HG02938 (cell line): ENCODE results near the gene DISP3.

Experiments used
- ATAC-seq: cut with Tn5 transposase; IDR thresholded peaks from one replicate; pipeline ENCODE4 v1.9.1; 2021; ENCODE audit warnings: mild to moderate bottlenecking, moderate library complexity; ENCODE audit not compliant: unreplicated experiment

Gene DISP3

GRCh38 chr1:11525516-11525915, 46.6 kb downstream of the DISP3 start:
- no peak for ATAC-seq

- ATAC-seq, result no peak
Observed at GRCh38 chr1:11526071-11526895, 47.3 kb downstream of the DISP3 start.

GRCh38 chr1:11527541-11528452, 48.8 kb downstream of the DISP3 start:
- ATAC-seq, result no peak

GRCh38 chr1:11528611-11529261, 49.8 kb downstream of the DISP3 start:
- no peak for ATAC-seq

GRCh38 chr1:11529330-11529729, 50.4 kb downstream of the DISP3 start:
- no peak for ATAC-seq

- no peak for ATAC-seq
Observed at GRCh38 chr1:11529763-11530730, 51.1 kb downstream of the DISP3 start.

- no peak for ATAC-seq
Observed at GRCh38 chr1:11530731-11531311, 51.9 kb downstream of the DISP3 start.

GRCh38 chr1:11531314-11531870, 52.4 kb downstream of the DISP3 start:
- no peak for ATAC-seq

GRCh38 chr1:11531943-11532342, 53.0 kb downstream of the DISP3 start:
- ATAC-seq, result no peak

GRCh38 chr1:11533790-11534787, 55.1 kb downstream of the DISP3 start:
- no peak for ATAC-seq

- ATAC-seq, result no peak
Observed at GRCh38 chr1:11534846-11535245, 55.9 kb downstream of the DISP3 start.

- no peak for ATAC-seq
Observed at GRCh38 chr1:11535316-11535715, 56.4 kb downstream of the DISP3 start.

- ATAC-seq, result no peak
Observed at GRCh38 chr1:11535761-11536572, 57.0 kb downstream of the DISP3 start.

GRCh38 chr1:11536573-11537379, 57.8 kb downstream of the DISP3 start:
- no peak for ATAC-seq

GRCh38 chr1:11537380-11537764, 58.4 kb downstream of the DISP3 start:
- ATAC-seq, result no peak

- ATAC-seq, result no peak
Observed at GRCh38 chr1:11537854-11538591, 59.1 kb downstream of the DISP3 start.
